PC-9 (cell line): ENCODE data around the gene RAD50.

Experiments used
- CTCF ChIP-seq: fragments of 200-600 bp; sonication (generic); conservative IDR thresholded peaks from 2 replicates; pipeline ENCODE4 v1.6.1; 2017; ENCODE audit warnings: mixed run types, antibody characterized with exemption, mild to moderate bottlenecking, moderate library complexity
- EZH2 ChIP-seq: fragments of 200-600 bp; sonication (generic); IDR thresholded peaks from 2 replicates; pipeline ENCODE4 v1.8.0; 2017; ENCODE audit warnings: antibody characterized with exemption, low read depth

GRCh38 chr5:132612846-132613245, 56.1 kb downstream of the RAD50 start:
- TF ChIP-seq CTCF (no peak), EZH2 (no peak)
